Activated naive CD4-positive, alpha-beta T cell treated with anti-CD3 and anti-CD28 coated beads, Interleukin-2, amount 50 U/mL, for 24 hours (primary cell): Measurements from ENCODE around the gene RGS1.

ENCODE experiments used
- H3K27ac Mint-ChIP-seq: one replicate; pipeline ENCODE4 v1.8.0; 2021; ENCODE audit warnings: mild to moderate bottlenecking, mixed read lengths
- H3K27me3 Mint-ChIP-seq: one replicate; pipeline ENCODE4 v1.8.0; 2021; ENCODE audit warnings: mixed read lengths
- H3K36me3 Mint-ChIP-seq: one replicate; pipeline ENCODE4 v1.8.0; 2021; ENCODE audit warnings: mixed read lengths
- H3K4me1 Mint-ChIP-seq: one replicate; pipeline ENCODE4 v1.8.0; 2021; ENCODE audit warnings: mixed read lengths
- H3K4me3 Mint-ChIP-seq: one replicate; pipeline ENCODE4 v1.8.0; 2021; ENCODE audit warnings: mild to moderate bottlenecking, mixed read lengths
- H3K9me3 Mint-ChIP-seq: one replicate; pipeline ENCODE4 v1.8.0; 2021; ENCODE audit warnings: mixed read lengths

RGS1 gene

GRCh38 chr1:192546596-192547190, 28.9 kb upstream of the RGS1 start:
- Mint-ChIP-seq H3K4me1 (peaks cover 32% of the 10 kb centered on the region), H3K36me3 (no peaks in the 10 kb centered on the region), H3K27me3 (no peaks in the 10 kb centered on the region), H3K9me3 (no peaks in the 10 kb centered on the region), H3K27ac (peak overlapping the region; percentile 57), H3K4me3 (no peak overlapping the region)

- no peak overlapping the region for H3K27ac Mint-ChIP-seq
Observed at GRCh38 chr1:192547501-192547900, 28.1 kb upstream of the RGS1 start.

GRCh38 chr1:192549937-192550336, 25.6 kb upstream of the RGS1 start:
- H3K4me1 Mint-ChIP-seq = peaks cover 43% of the 10 kb centered on the region

More at GRCh38 chr1:192547501-192547900, 28.1 kb upstream of the RGS1 start:
- Mint-ChIP-seq H3K4me1 (peaks cover 34% of the 10 kb centered on the region), H3K4me3 (no peak overlapping the region), H3K9me3 (no peaks in the 10 kb centered on the region), H3K27me3 (no peaks in the 10 kb centered on the region), H3K36me3 (no peaks in the 10 kb centered on the region)

GRCh38 chr1:192550922-192551534, 24.5 kb upstream of the RGS1 start:
- H3K4me3 Mint-ChIP-seq = no peak overlapping the region
- peaks cover 33% of the 10 kb centered on the region for H3K4me1 Mint-ChIP-seq
- H3K27ac Mint-ChIP-seq = peak overlapping the region; percentile 55
- no peaks in the 10 kb centered on the region for H3K27me3 Mint-ChIP-seq
- no peaks in the 10 kb centered on the region for H3K36me3 Mint-ChIP-seq
- no peaks in the 10 kb centered on the region for H3K9me3 Mint-ChIP-seq

More at GRCh38 chr1:192549937-192550336, 25.6 kb upstream of the RGS1 start:
- no peak overlapping the region for H3K27ac Mint-ChIP-seq
- H3K36me3 Mint-ChIP-seq = no peaks in the 10 kb centered on the region
- H3K9me3 Mint-ChIP-seq = no peaks in the 10 kb centered on the region
- no peaks in the 10 kb centered on the region for H3K27me3 Mint-ChIP-seq
- no peak overlapping the region for H3K4me3 Mint-ChIP-seq

GRCh38 chr1:192552760-192553191, 22.8 kb upstream of the RGS1 start:
- Mint-ChIP-seq H3K36me3 (no peaks in the 10 kb centered on the region), H3K4me1 (peaks cover 23% of the 10 kb centered on the region), H3K9me3 (no peaks in the 10 kb centered on the region), H3K27ac (no peak overlapping the region), H3K4me3 (no peak overlapping the region), H3K27me3 (no peaks in the 10 kb centered on the region)

GRCh38 chr1:192553741-192554140, 21.8 kb upstream of the RGS1 start:
- Mint-ChIP-seq H3K9me3 (no peaks in the 10 kb centered on the region), H3K27me3 (no peaks in the 10 kb centered on the region), H3K27ac (no peak overlapping the region), H3K4me1 (peaks cover 23% of the 10 kb centered on the region), H3K4me3 (no peak overlapping the region), H3K36me3 (no peaks in the 10 kb centered on the region)

- no peak overlapping the region for H3K4me3 Mint-ChIP-seq
- no peaks in the 10 kb centered on the region for H3K9me3 Mint-ChIP-seq
- H3K4me1 Mint-ChIP-seq = peaks cover 30% of the 10 kb centered on the region
- H3K27me3 Mint-ChIP-seq = no peaks in the 10 kb centered on the region
- peak overlapping the region; percentile 35 for H3K27ac Mint-ChIP-seq
- no peaks in the 10 kb centered on the region for H3K36me3 Mint-ChIP-seq
Observed at GRCh38 chr1:192554904-192555303, 20.7 kb upstream of the RGS1 start.

GRCh38 chr1:192555399-192555798, 20.2 kb upstream of the RGS1 start:
- no peaks in the 10 kb centered on the region for H3K27me3 Mint-ChIP-seq
- H3K4me3 Mint-ChIP-seq = no peak overlapping the region
- peaks cover 29% of the 10 kb centered on the region for H3K4me1 Mint-ChIP-seq
- no peaks in the 10 kb centered on the region for H3K36me3 Mint-ChIP-seq
- H3K9me3 Mint-ChIP-seq = no peaks in the 10 kb centered on the region
- H3K27ac Mint-ChIP-seq = no peak overlapping the region

GRCh38 chr1:192557841-192558595, 17.6 kb upstream of the RGS1 start:
- no peaks in the 10 kb centered on the region for H3K36me3 Mint-ChIP-seq
- H3K27ac Mint-ChIP-seq = no peak overlapping the region
- H3K4me3 Mint-ChIP-seq = no peak overlapping the region
- H3K4me1 Mint-ChIP-seq = peaks cover 13% of the 10 kb centered on the region
- no peaks in the 10 kb centered on the region for H3K9me3 Mint-ChIP-seq
- no peaks in the 10 kb centered on the region for H3K27me3 Mint-ChIP-seq

GRCh38 chr1:192559115-192560006, 16.2 kb upstream of the RGS1 start:
- Mint-ChIP-seq H3K27me3 (no peaks in the 10 kb centered on the region), H3K36me3 (no peaks in the 10 kb centered on the region), H3K27ac (no peak overlapping the region), H3K9me3 (no peaks in the 10 kb centered on the region), H3K4me1 (peaks cover 7% of the 10 kb centered on the region), H3K4me3 (no peak overlapping the region)

GRCh38 chr1:192561301-192561700, 14.3 kb upstream of the RGS1 start:
- no peak overlapping the region for H3K4me3 Mint-ChIP-seq
- no peak overlapping the region for H3K27ac Mint-ChIP-seq
- peaks cover 23% of the 10 kb centered on the region for H3K4me1 Mint-ChIP-seq
- H3K27me3 Mint-ChIP-seq = no peaks in the 10 kb centered on the region
- H3K9me3 Mint-ChIP-seq = no peaks in the 10 kb centered on the region
- no peaks in the 10 kb centered on the region for H3K36me3 Mint-ChIP-seq

GRCh38 chr1:192563129-192563528, 12.4 kb upstream of the RGS1 start:
- H3K4me3 Mint-ChIP-seq = no peak overlapping the region

GRCh38 chr1:192564099-192564498, 11.5 kb upstream of the RGS1 start:
- Mint-ChIP-seq H3K9me3 (no peaks in the 10 kb centered on the region), H3K27ac (no peak overlapping the region), H3K4me3 (no peak overlapping the region), H3K4me1 (peaks cover 41% of the 10 kb centered on the region), H3K27me3 (no peaks in the 10 kb centered on the region), H3K36me3 (peaks cover 1% of the 10 kb centered on the region)

More at GRCh38 chr1:192563129-192563528, 12.4 kb upstream of the RGS1 start:
- Mint-ChIP-seq H3K9me3 (no peaks in the 10 kb centered on the region), H3K27ac (no peak overlapping the region), H3K36me3 (no peaks in the 10 kb centered on the region), H3K27me3 (no peaks in the 10 kb centered on the region), H3K4me1 (peaks cover 41% of the 10 kb centered on the region)

- peaks cover 5% of the 10 kb centered on the region for H3K36me3 Mint-ChIP-seq
- no peaks in the 10 kb centered on the region for H3K9me3 Mint-ChIP-seq
- peak overlapping the region; percentile 35 for H3K4me3 Mint-ChIP-seq
- H3K27ac Mint-ChIP-seq = peak overlapping the region; percentile 73
- peaks cover 40% of the 10 kb centered on the region for H3K4me1 Mint-ChIP-seq
- H3K27me3 Mint-ChIP-seq = no peaks in the 10 kb centered on the region
Observed at GRCh38 chr1:192565946-192566345, 9.6 kb upstream of the RGS1 start.

- Mint-ChIP-seq H3K27me3 (no peaks in the 10 kb centered on the region), H3K27ac (peak overlapping the region; percentile 4), H3K4me3 (peak overlapping the region; percentile 8), H3K36me3 (peaks cover 5% of the 10 kb centered on the region), H3K9me3 (no peaks in the 10 kb centered on the region), H3K4me1 (peaks cover 47% of the 10 kb centered on the region)
Observed at GRCh38 chr1:192566657-192567056, 8.9 kb upstream of the RGS1 start.
